ENCODE results near the gene REC114.
A peak's percentile ranks its signal among the peaks of the same experiment; 100 is the strongest.
"Not testable (repeated sequence)": the region's sequence is repeated elsewhere in the genome, so short reads cannot be mapped to it uniquely, and the experiment has no call there.

Gene REC114

DNA sequence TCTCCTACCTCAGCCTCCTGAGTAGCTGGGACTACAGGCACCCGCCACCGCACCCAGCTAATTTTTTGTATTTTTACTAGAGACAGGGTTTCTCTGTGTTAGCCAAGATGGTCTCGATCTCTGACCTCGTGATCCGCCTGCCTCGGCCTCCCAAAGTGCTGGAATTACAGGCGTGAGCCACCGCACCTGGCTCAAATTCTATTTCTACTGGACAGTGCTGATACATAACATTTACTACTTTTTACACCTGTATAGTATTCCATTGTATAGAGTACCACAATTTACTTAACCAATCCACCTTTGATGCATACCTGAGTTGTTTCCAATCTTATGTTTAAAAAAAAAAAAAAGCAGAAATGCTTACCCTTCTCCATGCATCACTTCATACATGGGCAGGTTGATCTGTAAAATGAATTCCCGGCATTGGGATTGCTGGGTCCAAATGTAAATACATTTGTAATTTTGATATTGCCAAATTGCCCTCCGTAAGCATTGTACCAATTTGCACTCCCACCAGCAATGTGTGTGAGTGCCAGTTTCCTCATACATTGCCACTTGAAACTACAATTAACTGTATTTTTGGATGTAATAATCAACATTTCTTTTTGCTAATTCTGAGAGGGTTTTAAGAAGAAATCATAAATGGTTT, 95.7 kb downstream of the REC114 start:
- DNase-seq: no peak

DNA sequence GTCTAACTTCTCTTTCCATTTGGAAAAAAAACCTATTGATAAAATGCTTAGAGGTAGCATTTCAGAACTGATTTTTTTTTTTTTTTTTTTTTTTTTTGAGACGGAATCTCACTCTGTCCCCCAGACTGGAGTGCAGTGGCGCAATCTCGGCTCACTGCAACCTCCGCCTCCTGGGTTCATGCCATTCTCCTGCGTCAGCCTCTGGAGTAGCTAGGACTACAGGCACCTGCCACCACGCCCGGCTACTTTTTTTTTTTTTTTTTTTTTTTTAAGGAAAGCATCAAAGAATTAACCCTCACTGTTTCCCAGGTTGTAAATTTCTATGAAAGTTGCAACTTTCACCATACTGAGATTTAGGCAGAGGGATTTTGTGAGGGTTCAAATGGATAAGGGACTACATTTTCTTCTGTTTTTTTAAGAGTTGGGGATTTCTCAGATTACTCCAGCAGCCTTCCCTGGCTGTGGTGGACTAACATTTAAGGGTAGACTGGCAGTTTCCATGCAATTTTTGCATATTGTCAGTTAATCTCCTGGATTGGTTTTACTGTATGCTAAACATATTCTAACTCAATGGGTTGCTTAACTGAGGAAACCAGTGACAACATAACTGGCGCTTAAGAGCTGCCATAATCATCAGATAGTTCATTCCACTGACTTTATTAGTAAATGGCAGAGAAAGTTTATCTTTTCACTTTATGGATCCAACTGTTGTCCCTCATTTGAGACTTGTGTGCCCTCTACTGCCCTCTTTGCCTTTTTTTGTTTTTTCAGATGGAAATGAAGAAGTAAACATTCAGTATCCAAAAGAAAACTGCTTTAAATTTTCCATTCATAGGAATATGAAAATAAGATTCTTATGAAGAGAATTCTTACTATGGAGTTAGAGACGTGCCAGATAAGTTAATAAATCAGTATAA, 96.5 kb downstream of the REC114 start:
- DNase-seq: no peak

GRCh38 chr15:73540161-73540560, 97.2 kb downstream of the REC114 start:
- no peak for DNase-seq

DNA sequence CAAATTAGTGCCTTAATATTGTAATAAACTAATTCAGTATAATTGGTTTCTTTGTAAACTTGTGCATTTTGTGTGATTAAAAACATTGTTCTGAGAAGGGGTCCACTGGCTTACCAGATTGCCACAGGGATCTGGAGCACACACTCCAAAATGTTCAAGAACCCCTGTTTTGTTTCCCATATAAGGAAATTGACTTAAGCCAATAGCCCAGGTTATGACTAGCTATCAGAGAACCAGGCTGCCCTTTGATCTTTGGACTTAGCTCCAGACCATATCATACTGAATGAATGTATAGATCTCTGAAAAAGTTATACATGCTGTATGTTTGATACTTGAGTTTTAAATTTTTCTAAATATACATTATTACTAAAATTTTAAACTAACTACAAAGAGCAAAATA, 98.5 kb downstream of the REC114 start:
- no peak for DNase-seq

GRCh38 chr15:73548925-73549324, 106.0 kb downstream of the REC114 start:
- not testable (repeated sequence) for DNase-seq

GRCh38 chr15:73550190-73550589, 107.2 kb downstream of the REC114 start:
- no peak for DNase-seq

DNA sequence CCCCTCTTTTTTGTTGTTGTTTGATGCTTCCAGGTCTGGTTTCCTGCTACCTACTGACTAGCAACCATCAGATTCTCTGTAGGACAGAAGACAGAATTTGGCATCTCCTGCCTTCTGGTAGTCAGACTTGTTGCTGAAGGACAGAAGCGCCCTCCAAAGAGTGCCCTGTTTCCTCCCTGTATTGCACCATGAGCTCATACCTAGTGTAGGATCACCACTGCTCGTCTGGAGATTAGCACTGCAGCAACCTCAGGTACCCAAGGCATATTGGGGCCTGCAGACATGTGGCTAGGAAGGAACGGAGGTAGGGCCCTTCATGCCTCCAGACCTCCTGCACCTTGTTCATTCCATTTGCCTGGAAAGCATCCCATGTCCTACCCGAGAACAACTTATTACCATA, 112.1 kb downstream of the REC114 start:
- DNase-seq: no peak

GRCh38 chr15:73558529-73558928, 115.6 kb downstream of the REC114 start:
- DNase-seq: no peak

- peak; percentile 75 for DNase-seq
These were observed 117.6 kb downstream of the REC114 start for GRCh38 chr15:73560501-73561117.

GRCh38 chr15:73564255-73564654, 121.3 kb downstream of the REC114 start:
- no peak for DNase-seq

GRCh38 chr15:73567020-73567419, 124.1 kb downstream of the REC114 start:
- no peak for DNase-seq

- no peak for DNase-seq
These were observed 125.8 kb downstream of the REC114 start for GRCh38 chr15:73568564-73569280.

GRCh38 chr15:73569361-73569760, 126.4 kb downstream of the REC114 start:
- DNase-seq: no peak

DNA sequence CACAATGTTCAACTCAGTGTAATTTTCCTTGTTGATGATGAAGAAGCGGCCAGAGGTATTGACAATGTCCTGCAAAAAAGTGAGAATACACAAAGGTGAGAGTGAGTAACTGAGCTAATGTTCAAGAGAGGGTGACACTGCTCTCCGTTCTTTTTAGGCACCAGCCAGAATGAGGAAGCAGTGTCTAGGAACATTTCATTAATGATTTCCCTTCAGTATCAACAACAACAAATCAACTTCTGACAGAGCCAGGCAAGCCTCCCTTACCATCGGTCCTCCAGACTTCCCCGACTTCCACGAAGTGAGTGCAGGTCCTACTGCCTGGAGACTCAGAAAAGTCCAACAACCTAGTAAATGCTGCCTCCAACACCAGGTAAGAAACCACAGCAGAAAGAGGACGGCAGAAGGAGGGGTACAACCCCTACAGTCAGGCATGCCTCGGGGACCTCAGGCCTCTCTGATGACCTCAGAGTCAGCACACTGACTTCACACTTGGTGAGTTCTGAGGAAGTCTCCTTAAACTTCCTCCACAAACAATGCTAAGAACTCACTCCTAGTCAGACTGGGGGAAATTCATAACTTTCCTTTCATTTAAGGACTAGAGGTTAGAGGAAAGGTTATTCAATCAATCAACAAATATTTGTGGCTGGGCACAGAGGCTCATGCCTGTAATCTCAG, 127.5 kb downstream of the REC114 start:
- no peak for DNase-seq

- no peak for DNase-seq
These were observed 128.4 kb downstream of the REC114 start for GRCh38 chr15:73571346-73571745.

GRCh38 chr15:73572296-73572695, 129.3 kb downstream of the REC114 start:
- no peak for DNase-seq

DNA sequence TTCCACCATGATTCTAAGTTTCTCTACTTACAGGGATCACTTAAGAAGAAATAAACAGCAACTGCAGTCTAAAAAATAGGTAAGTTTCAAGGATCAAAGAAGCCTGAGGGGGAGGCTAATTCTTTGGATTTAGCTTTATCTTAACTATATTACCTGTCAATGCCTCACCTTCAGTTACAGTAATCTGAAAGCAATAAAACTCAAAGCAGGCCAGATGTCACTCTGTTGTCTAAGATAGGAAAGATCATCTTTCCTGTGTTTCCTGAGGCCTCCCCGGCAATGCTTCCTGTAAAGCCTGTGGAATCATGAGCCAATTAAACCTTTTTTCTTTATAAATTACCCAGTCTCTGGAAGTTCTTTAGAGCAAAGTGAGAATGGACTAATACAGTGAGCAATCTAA, 130.1 kb downstream of the REC114 start:
- no peak for DNase-seq

DNA sequence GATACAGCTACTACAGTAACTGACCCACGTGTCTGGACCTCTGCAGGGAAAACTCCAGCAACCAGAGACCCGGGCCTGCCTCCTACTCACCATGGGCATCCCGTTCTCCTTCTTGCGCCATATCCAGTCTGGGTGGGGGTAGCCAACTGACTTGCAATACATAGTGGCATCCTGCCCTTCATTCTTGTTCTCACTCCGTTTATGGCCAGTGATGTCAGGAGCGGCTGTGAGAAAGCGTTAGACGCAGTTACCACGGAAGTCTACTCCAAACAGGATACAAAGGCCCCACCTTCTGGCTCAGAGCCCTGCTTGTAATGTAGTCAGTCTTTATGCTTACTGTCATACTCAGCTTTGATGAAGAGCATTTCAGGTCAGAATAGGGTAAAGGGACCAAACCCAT, 130.6 kb downstream of the REC114 start:
- no peak for DNase-seq

DNA sequence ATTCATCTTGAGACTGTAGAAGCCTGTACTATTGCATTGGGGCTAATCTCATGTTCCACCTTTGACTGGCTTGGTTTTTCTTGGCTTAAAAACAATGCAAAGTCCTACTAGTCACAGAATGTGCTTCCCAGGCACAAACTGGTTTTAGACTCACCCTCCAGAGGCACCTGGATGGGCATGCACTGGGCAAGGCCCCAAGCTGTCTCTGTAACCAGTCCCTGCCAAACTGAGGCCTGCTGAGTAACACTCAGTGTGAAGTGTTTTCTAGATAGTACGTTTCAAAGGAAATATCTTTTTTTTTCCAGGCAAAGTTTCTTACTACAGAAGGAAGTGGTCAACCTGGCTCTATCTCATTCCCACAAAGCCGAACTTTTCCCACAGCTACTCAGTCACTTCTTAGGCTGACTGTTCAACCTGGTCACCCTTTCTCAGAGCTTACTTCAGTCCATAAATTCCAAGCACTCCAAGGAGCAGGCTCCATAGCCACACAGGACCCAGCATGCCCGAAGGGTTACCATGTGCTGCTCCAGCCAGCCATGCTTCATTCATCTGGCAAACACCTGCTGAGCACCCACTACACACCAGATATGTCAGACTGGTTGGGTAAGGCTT, 132.8 kb downstream of the REC114 start:
- DNase-seq: no peak

GRCh38 chr15:73577593-73577992, 134.6 kb downstream of the REC114 start:
- DNase-seq: not testable (repeated sequence)

- no peak for DNase-seq
These were observed 135.1 kb downstream of the REC114 start for GRCh38 chr15:73578026-73578425.

- no peak for DNase-seq
These were observed 140.0 kb downstream of the REC114 start for GRCh38 chr15:73582851-73583379.

All from NCI-H1694 treated with DMSO at 0.1 percent for 48 hours (cell line).